Measurements from ENCODE around the gene KLHL29. TPM values are rescaled to one million over a fixed set of nuclear protein-coding genes. Genes with fewer than 3 reads are reported as not detected.

Gene KLHL29
- total and polyA plus RNA-seq, 2 donors (not counting 3 experiments of a cell fraction or from before 2014, with no cell fraction given) = 4.6 to 12.7 TPM

- FAIRE-seq (no peak), DNase-seq (ENCODE audit: low read depth, low spot score) (no peak)
- Histone ChIP-seq H3K27ac (ENCODE audit: insufficient read depth, low read depth, low read length) (no peak overlapping the region), H4K20me1 (replicated peaks; ENCODE audit: control insufficient read depth, extremely low read depth, insufficient read depth, low read length) (no peaks in the 10 kb centered on the region), H3K79me2 (ENCODE audit: control insufficient read depth, insufficient read depth, low read length) (no peaks in the 10 kb centered on the region), H3K36me3 (ENCODE audit: control insufficient read depth in 2 of 2, extremely low read depth in 1 of 2, insufficient read depth in 2 of 2, low read length in 2 of 2) (no peaks in the 10 kb centered on the region), H3K9me3 (replicated peaks; ENCODE audit: control insufficient read depth, insufficient read depth, low read length) (no peaks in the 10 kb centered on the region), H3K9me1 (replicated peaks; ENCODE audit: control insufficient read depth, extremely low read depth, insufficient read depth, low read length) (no peaks in the 10 kb centered on the region), H3K4me2 (ENCODE audit: insufficient read depth, low read length) (no peak overlapping the region), H3K4me1 (ENCODE audit: control insufficient read depth, extremely low read depth, insufficient read depth, low read length) (no peaks in the 10 kb centered on the region), H3K4me3 (replicated peaks in 1 of 3; ENCODE audit: insufficient read depth in 1 of 3, low read depth in 1 of 3, low read length in 3 of 3) (no peak overlapping the region), H2AFZ (ENCODE audit: low read depth, low read length) (no peak overlapping the region), H3K9ac (replicated peaks; ENCODE audit: extremely low read depth, insufficient read depth, low read length) (no peak overlapping the region), H3K27me3 (ENCODE audit: control insufficient read depth in 2 of 2, insufficient read depth in 2 of 2, low read length in 2 of 2) (no peaks in the 10 kb centered on the region)
- dilution Hi-C loops (cut with MboI; ENCODE audit: extremely low pct_ligation_motif_present, low sequenced_read_pairs) (no loop called here), intact Hi-C loops (cut with micrococcal nuclease) (no loop called here)
- ChIA-PET CTCF (no interaction called here), POLR2A (no interaction called here)
- no TSS peak for BruUV-seq (replicated peaks)
- no peak for TF ChIP-seq POLR2A (IDR thresholded peaks at IDR 0.05; ENCODE audit: low read depth, low read length)
- TF ChIP-seq FOS (IDR thresholded peaks at IDR 0.05; ENCODE audit: borderline replicate concordance, insufficient read depth, low read length) = no peak
- TF ChIP-seq, protein P1, sequence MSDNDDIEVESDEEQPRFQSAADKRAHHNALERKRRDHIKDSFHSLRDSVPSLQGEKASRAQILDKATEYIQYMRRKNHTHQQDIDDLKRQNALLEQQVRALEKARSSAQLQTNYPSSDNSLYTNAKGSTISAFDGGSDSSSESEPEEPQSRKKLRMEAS (IDR thresholded peaks at IDR 0.05; ENCODE audit: insufficient read depth, insufficient read length) = no peak
- TF ChIP-seq, protein P2, sequence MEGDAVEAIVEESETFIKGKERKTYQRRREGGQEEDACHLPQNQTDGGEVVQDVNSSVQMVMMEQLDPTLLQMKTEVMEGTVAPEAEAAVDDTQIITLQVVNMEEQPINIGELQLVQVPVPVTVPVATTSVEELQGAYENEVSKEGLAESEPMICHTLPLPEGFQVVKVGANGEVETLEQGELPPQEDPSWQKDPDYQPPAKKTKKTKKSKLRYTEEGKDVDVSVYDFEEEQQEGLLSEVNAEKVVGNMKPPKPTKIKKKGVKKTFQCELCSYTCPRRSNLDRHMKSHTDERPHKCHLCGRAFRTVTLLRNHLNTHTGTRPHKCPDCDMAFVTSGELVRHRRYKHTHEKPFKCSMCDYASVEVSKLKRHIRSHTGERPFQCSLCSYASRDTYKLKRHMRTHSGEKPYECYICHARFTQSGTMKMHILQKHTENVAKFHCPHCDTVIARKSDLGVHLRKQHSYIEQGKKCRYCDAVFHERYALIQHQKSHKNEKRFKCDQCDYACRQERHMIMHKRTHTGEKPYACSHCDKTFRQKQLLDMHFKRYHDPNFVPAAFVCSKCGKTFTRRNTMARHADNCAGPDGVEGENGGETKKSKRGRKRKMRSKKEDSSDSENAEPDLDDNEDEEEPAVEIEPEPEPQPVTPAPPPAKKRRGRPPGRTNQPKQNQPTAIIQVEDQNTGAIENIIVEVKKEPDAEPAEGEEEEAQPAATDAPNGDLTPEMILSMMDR (IDR thresholded peaks at IDR 0.05; ENCODE audit: extremely low read depth in 1 of 2, insufficient read depth in 1 of 2, low read depth in 1 of 2, low read length in 2 of 2) = no peak
- no peak for TF ChIP-seq MYC (IDR thresholded peaks at IDR 0.05; ENCODE audit: low read depth, low read length)
- no peak for TF ChIP-seq POLR2AphosphoS5 (IDR thresholded peaks at IDR 0.05; ENCODE audit: insufficient read depth, low read depth, low read length)
Observed at GRCh38 chr2:23423873-23424680, 39.1 kb downstream of the KLHL29 start.

Data from endothelial cell of umbilical vein (primary cell).